Right atrium auricular region (tissue), 2 donors: ENCODE results near the gene OGFRL1. TPM values are rescaled to one million over a fixed set of nuclear protein-coding genes. Genes with fewer than 3 reads are reported as not detected.

ENCODE experiments used
- DNase-seq: peaks from one replicate; pipeline ENCODE4 v3.0.0-alpha.2; 2019; ENCODE audit warnings: low spot score
- H3K27ac ChIP-seq, 2 donors: fragments of 200-600 bp; sonication (generic); 1 replicate in 1 of 2; 2 replicates in 1 of 2; pipeline ENCODE4 v1.5.1; 2016 to 2019
- H3K27me3 ChIP-seq, 2 donors: fragments of 200-600 bp; sonication (generic); one replicate each; pipeline versions ENCODE4 v1.5.1 to v1.6.0; 2017 to 2019
- H3K36me3 ChIP-seq: fragments of 200-600 bp; sonication (generic); one replicate; pipeline ENCODE4 v1.5.1; 2016
- H3K4me1 ChIP-seq, 2 donors: fragments of 200-600 bp; sonication (generic); one replicate each; pipeline versions ENCODE4 v1.5.1 to v1.6.0; 2017 to 2019
- H3K4me3 ChIP-seq, 2 donors: fragments of 200-600 bp; sonication (generic); 1 replicate in 1 of 2; 2 replicates in 1 of 2; pipeline ENCODE4 v1.5.1; 2017 to 2019; ENCODE audit warnings: mild to moderate bottlenecking in 1 of 2, moderate library complexity in 1 of 2
- H3K9me3 ChIP-seq, 2 donors: fragments of 200-600 bp; sonication (generic); one replicate each; pipeline ENCODE4 v1.5.1; 2019
- total RNA-seq, 2 donors: library from RNA; depleted of rRNA; stranded (reverse); fragments of >200 nt; gene quantifications; one replicate each; pipeline ENCODE4 v1.1.0, GENCODE V29; 2016
- TF ChIP-seq, protein P1 (sequence below), 2 donors: fragments of 200-600 bp; sonication (generic); IDR thresholded peaks; one replicate each; pipeline ENCODE4 v1.5.1; 2019; ENCODE audit warnings: antibody characterized with exemption in 2 of 2

Gene OGFRL1
- total RNA-seq, 2 donors from 2014 or later, result 12.0 to 15.1 TPM

DNA sequence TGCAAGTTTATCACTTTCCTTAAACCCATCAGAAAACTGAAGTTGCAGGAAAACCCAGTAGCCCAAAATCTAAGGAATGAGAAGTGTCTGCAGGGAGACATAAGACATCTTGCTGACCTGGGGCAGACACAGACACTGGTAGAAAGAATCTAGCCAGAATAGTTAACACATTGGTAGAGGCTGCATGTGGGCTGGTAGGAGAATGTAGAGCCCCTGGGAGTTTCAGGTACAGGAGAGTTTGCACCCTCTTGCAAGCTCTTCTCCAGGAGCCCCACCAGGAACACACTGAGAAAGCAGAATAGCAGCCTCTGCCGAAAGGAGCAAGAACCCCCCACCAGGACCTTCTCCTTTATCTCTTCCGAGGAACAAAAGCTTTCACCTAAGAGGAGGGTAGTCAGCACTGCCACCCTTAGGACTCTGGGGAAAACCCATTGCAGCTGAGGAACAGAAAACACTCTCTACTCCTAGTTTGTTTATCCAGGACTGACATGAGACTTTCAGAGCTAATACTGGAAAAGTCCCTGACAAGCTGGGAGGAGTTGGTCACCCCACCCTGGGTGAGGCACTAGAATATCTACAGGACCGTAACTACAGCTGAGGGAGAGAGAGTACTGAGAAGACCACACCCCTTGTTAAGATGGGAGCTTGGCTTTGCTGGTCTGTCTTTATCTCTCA is 10.5 kb upstream of the OGFRL1 start:
- no peak overlapping the region for H3K4me3 ChIP-seq
- TF ChIP-seq, protein P1, sequence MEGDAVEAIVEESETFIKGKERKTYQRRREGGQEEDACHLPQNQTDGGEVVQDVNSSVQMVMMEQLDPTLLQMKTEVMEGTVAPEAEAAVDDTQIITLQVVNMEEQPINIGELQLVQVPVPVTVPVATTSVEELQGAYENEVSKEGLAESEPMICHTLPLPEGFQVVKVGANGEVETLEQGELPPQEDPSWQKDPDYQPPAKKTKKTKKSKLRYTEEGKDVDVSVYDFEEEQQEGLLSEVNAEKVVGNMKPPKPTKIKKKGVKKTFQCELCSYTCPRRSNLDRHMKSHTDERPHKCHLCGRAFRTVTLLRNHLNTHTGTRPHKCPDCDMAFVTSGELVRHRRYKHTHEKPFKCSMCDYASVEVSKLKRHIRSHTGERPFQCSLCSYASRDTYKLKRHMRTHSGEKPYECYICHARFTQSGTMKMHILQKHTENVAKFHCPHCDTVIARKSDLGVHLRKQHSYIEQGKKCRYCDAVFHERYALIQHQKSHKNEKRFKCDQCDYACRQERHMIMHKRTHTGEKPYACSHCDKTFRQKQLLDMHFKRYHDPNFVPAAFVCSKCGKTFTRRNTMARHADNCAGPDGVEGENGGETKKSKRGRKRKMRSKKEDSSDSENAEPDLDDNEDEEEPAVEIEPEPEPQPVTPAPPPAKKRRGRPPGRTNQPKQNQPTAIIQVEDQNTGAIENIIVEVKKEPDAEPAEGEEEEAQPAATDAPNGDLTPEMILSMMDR (IDR thresholded peaks at IDR 0.05), result no peak
- no peaks in the 10 kb centered on the region for H3K9me3 ChIP-seq
- H3K27ac ChIP-seq, result no peak overlapping the region
- DNase-seq, result no peak
- H3K4me1 ChIP-seq, result no peaks in the 10 kb centered on the region
- no peaks in the 10 kb centered on the region for H3K27me3 ChIP-seq
- H3K36me3 ChIP-seq, result no peaks in the 10 kb centered on the region

DNA sequence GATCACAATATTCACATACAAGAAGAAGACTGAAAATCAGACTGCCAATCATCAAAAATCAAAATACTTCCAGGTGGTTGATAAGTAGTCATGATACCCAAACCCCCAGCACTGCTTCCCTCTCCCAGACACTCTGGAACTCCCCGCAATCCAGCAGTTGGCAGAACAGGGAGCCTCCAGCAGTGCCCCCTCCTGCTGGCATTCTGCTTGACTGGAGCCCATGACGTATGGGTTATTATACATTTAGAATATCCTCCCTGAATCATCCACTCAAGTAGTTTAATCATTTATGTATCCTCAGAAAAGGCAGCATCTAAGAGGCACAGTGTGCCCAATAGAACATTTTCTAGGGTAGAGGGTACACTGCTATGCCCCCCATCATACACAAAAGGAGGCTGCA is 9.3 kb upstream of the OGFRL1 start:
- Histone ChIP-seq H3K9me3 (no peaks in the 10 kb centered on the region), H3K36me3 (no peaks in the 10 kb centered on the region), H3K4me3 (no peak overlapping the region), H3K4me1 (no peaks in the 10 kb centered on the region), H3K27ac (no peak overlapping the region), H3K27me3 (no peaks in the 10 kb centered on the region)
- TF ChIP-seq, protein P1 (IDR thresholded peaks at IDR 0.05), result no peak
- DNase-seq, result no peak

DNA sequence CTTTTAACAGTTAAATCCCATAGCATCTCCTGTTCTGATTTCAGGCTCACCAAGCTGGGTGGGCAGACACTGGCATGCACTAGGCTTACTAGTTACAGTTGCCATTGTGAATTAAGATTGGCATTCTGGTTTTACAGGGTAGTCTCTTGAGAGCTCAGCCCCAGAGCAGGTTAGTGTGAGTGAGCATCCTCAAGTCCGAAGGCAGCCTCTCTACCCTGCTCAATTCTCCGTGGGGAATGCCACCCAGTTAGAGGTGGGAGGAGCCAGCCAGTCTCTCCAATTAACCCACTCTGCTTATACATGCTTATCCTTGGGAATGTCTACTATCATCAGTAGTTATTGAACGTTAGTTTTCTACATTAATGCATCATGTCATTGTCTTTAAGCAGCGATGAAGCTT is 8.9 kb upstream of the OGFRL1 start:
- Histone ChIP-seq H3K4me3 (no peak overlapping the region), H3K27ac (no peak overlapping the region), H3K27me3 (no peaks in the 10 kb centered on the region), H3K36me3 (no peaks in the 10 kb centered on the region), H3K9me3 (no peaks in the 10 kb centered on the region), H3K4me1 (no peaks in the 10 kb centered on the region)
- DNase-seq, result no peak
- TF ChIP-seq, protein P1 (IDR thresholded peaks at IDR 0.05), result no peak

DNA sequence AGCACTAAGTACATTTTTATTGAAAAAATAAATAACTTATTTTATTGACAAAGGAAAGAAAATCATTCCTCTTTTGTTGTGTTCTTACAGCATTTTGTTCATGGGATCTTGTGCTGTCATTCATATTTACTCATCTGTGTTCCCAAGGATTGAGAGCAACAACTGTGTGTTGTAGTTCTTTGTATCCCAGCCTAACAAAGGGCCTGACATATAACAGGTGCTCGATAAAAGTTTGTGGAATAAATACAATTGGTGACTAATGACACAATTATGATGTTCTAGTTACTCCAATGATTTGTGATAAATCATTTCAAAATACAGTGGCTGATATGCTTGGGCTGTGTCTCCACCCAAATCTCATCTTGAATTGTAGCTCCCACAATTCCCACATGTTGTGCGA is 7.9 kb upstream of the OGFRL1 start:
- no peaks in the 10 kb centered on the region for H3K9me3 ChIP-seq
- TF ChIP-seq, protein P1 (IDR thresholded peaks at IDR 0.05), result no peak
- no peaks in the 10 kb centered on the region for H3K36me3 ChIP-seq
- no peak overlapping the region for H3K27ac ChIP-seq
- H3K4me1 ChIP-seq, result no peaks in the 10 kb centered on the region
- no peak overlapping the region for H3K4me3 ChIP-seq
- no peaks in the 10 kb centered on the region for H3K27me3 ChIP-seq
- no peak for DNase-seq

DNA sequence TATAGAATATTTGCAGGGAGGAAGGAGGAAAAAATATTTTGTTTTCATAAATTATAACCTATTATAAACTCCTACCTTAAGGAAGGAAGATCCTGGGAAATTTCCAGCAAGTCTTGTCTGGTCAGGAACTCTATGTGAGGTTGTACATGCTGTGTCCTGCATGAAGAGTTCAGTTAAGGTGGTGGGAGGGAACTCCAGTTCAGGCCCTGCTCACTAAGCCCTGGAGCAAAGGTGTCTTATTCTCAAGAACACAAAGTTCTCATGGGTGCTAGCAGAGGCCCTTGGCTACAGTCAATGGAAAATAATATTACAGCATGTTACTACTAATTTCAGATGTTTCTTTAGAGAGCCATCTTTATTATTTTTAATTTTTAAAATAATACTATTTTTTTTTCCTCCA is 3.8 kb upstream of the OGFRL1 start:
- TF ChIP-seq, protein P1 (IDR thresholded peaks at IDR 0.05), result no peak
- H3K36me3 ChIP-seq, result no peaks in the 10 kb centered on the region
- peaks cover 0 to 18% of the 10 kb centered on the region in 2 donors for H3K4me1 ChIP-seq
- no peaks in the 10 kb centered on the region for H3K27me3 ChIP-seq
- no peak overlapping the region for H3K27ac ChIP-seq
- no peak overlapping the region for H3K4me3 ChIP-seq
- no peak for DNase-seq
- H3K9me3 ChIP-seq, result no peaks in the 10 kb centered on the region

DNA sequence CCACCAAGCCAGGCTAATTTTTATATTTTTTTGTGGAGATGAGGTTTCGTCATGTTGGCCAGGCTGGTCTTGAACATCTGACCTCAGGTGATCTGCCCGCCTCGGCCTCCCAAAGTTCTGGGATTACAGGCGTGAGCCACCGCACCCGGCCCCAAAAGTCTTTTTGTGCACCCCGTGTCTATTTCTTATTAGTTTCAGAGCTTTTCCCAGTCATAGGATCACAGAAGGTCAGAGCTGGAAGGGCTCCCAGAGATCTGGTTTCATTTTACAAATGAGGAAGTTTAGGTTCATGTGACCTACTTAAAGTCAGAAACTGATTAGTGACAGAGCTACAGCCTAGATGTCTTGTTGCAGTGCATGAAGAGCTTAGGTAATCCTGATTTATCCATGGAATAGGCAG is 1.6 kb upstream of the OGFRL1 start:
- Histone ChIP-seq H3K4me1 (peaks cover 0 to 37% of the 10 kb centered on the region in 2 donors), H3K9me3 (no peaks in the 10 kb centered on the region), H3K27me3 (no peaks in the 10 kb centered on the region), H3K4me3 (no peak overlapping the region), H3K27ac (peak overlapping the region; percentile 90 to 96), H3K36me3 (no peaks in the 10 kb centered on the region)
- TF ChIP-seq, protein P1 (IDR thresholded peaks at IDR 0.05), result no peak
- DNase-seq, result no peak
